Loucy (cell line): ENCODE results near the gene LTBR.

Experiments used
- CTCF ChIP-seq: fragments of 200-600 bp; sonication (generic); conservative IDR thresholded peaks from 2 replicates; pipeline ENCODE4 v1.5.1; 2014; ENCODE audit warnings: mild to moderate bottlenecking, antibody characterized with exemption, low read length
- EZH2phosphoT487 ChIP-seq: fragments of 200-600 bp; IDR thresholded peaks from 2 replicates; pipeline ENCODE4 v1.6.1; 2018; ENCODE audit warnings: antibody characterized with exemption, mild to moderate bottlenecking, moderate library complexity, borderline replicate concordance

- TF ChIP-seq CTCF, result no peak
- TF ChIP-seq EZH2phosphoT487, result no peak
These were observed 806 bp downstream of the LTBR start for GRCh38 chr12:6384499-6385436.
